GM18873 (cell line): ENCODE data around the gene ZNG1F.
"Not testable (repeated sequence)": the region's sequence is repeated elsewhere in the genome, so short reads cannot be mapped to it uniquely, and the experiment has no call there.

ENCODE experiments used
- ATAC-seq: cut with Tn5 transposase; IDR thresholded peaks from one replicate; pipeline ENCODE4 v1.9.1; 2021; ENCODE audit warnings: mild to moderate bottlenecking, moderate library complexity, moderate number of reproducible peaks; ENCODE audit not compliant: unreplicated experiment, low FRiP score

The ZNG1F gene

DNA sequence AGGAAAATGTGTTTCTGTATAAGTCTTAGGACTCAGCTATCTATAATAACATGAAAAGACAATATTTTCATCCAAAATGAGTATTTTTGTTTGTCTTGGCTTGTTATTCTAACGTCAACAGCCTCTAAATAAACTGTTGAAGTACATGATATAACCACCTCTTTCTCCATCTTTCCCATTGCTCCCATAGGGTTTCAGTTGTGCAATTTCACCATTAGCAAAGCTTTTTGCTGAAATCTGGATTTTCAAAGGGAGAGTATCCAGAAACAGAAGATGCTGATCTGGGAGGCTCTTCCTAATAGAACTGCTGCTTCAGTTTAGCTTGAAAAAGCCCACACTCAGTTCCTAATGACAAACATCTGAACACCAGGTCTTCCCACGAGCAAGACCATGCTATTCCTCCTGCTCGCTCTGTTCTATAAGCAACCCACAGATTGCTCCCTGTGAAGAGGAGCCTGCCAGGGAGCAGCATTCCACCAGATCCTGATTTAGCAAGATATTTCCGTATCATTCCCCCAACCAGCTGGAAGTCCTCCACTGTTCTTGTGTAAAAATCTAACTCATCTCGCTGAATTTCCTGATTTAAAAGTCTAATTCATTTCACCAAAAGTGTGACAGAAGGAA is 101.8 kb downstream of the ZNG1F start:
- ATAC-seq: not testable (repeated sequence)

DNA sequence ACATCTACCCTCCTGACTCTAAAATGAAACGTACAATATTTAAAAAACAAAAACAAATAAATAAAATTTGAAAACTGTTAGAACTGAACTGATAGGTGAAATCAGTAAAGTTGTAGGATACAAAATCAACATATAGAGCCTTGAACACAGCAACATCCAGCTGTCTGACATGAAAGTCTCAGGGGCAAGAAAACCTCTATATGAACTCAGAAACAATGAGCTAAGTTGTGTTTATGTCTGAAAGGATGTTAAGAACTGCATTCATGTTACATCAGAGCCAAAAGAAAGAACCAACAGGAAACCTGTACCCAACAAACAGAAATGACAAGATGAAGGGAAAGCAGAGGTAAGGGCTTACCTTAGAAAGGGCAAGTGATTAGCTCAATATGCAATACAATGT is 102.4 kb downstream of the ZNG1F start:
- ATAC-seq: not testable (repeated sequence)

DNA sequence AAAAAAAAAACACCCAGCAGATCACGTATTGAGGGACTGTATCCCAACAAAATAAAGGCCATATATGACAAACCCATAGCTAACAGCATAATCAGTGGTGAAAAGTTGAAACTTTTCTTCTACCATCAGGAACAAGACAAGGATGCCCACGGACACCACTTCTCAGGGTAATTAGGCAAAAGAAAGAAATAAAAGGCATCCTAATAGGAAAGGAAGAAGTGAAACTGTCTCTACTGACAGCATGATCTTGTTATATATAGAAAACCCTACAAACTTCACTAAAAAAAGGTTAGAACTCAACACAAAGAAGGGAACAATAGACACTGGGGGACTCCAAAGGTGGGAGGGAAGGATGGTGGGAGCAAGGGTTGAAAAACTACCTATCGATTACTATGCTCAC is 102.9 kb downstream of the ZNG1F start:
- not testable (repeated sequence) for ATAC-seq

DNA sequence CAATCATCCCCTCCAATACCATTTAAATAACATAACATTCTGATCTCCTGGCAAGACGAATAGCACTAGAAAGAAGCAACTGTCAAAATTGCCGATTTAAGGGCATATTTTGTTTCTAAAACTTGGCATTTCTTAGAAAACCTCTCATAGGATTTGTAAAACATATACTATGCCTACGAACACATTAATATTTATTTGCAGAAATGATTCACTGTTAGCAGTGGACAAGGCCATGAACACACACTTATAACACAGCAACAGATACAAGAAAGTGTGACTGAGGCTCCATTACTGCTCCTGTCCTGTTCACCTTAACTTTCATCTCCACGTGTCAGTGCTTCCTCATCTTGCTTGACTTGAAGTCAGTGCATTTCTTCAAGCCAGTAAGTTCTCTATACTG is 106.8 kb downstream of the ZNG1F start:
- not testable (repeated sequence) for ATAC-seq
